Measurements from ENCODE around the gene COL6A1.

DNA sequence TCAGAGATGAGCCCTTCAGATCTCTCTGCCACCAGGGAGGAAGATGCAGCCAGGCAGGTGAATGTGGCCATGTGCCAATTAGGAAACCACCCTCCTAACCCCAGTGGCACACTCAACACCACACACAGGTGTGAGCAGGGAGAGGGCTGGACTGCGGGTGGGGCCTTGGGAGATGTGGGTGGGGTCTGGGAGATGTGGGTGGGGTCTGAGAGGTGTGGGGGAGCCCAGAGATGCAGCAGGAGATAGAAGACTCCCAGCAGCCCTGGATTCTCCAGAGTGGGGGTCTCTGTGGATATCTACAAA is 43.2 kb upstream of the COL6A1 start:
- TF ChIP-seq, protein P1, sequence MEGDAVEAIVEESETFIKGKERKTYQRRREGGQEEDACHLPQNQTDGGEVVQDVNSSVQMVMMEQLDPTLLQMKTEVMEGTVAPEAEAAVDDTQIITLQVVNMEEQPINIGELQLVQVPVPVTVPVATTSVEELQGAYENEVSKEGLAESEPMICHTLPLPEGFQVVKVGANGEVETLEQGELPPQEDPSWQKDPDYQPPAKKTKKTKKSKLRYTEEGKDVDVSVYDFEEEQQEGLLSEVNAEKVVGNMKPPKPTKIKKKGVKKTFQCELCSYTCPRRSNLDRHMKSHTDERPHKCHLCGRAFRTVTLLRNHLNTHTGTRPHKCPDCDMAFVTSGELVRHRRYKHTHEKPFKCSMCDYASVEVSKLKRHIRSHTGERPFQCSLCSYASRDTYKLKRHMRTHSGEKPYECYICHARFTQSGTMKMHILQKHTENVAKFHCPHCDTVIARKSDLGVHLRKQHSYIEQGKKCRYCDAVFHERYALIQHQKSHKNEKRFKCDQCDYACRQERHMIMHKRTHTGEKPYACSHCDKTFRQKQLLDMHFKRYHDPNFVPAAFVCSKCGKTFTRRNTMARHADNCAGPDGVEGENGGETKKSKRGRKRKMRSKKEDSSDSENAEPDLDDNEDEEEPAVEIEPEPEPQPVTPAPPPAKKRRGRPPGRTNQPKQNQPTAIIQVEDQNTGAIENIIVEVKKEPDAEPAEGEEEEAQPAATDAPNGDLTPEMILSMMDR (conservative IDR thresholded peaks at IDR 0.05; ENCODE audit: low read depth, low read length): no peak
- TF ChIP-seq MAZ (IDR thresholded peaks at IDR 0.05; ENCODE audit: borderline replicate concordance, low read depth, low read length) (no peak), SMC3 (IDR thresholded peaks at IDR 0.05; ENCODE audit: low read depth, low read length) (no peak), MXI1 (IDR thresholded peaks at IDR 0.05; ENCODE audit: borderline replicate concordance, low read depth, low read length) (no peak), POLR2A (IDR thresholded peaks at IDR 0.05; ENCODE audit: low read depth, low read length) (no peak), CEBPB (IDR thresholded peaks at IDR 0.05; ENCODE audit: low read depth, low read length) (no peak), FOS (IDR thresholded peaks at IDR 0.05; ENCODE audit: low read depth, low read length) (no peak), RAD21 (IDR thresholded peaks at IDR 0.05; ENCODE audit: low read length) (no peak)
- TF ChIP-seq, protein P2, sequence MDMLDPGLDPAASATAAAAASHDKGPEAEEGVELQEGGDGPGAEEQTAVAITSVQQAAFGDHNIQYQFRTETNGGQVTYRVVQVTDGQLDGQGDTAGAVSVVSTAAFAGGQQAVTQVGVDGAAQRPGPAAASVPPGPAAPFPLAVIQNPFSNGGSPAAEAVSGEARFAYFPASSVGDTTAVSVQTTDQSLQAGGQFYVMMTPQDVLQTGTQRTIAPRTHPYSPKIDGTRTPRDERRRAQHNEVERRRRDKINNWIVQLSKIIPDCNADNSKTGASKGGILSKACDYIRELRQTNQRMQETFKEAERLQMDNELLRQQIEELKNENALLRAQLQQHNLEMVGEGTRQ (IDR thresholded peaks at IDR 0.05; ENCODE audit: low read depth, low read length): no peak
- TF ChIP-seq, protein P3, sequence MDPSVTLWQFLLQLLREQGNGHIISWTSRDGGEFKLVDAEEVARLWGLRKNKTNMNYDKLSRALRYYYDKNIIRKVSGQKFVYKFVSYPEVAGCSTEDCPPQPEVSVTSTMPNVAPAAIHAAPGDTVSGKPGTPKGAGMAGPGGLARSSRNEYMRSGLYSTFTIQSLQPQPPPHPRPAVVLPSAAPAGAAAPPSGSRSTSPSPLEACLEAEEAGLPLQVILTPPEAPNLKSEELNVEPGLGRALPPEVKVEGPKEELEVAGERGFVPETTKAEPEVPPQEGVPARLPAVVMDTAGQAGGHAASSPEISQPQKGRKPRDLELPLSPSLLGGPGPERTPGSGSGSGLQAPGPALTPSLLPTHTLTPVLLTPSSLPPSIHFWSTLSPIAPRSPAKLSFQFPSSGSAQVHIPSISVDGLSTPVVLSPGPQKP (IDR thresholded peaks at IDR 0.05; ENCODE audit: borderline replicate concordance, low read depth, low read length): no peak

Measured in IMR-90 (cell line).